Spleen (tissue), 7 donors: Measurements from ENCODE around the gene MORN4.

ENCODE experiments used
- CTCF ChIP-seq, 11 experiments: fragments of 200-600 bp in 7 of 11; fragments of 450-650 bp in 4 of 11; sonication (generic) in 4 of 11; IDR thresholded peaks in 8 of 11; conservative IDR thresholded peaks in 3 of 11; 1 replicate in 7 of 11; 2 replicates in 4 of 11; pipeline versions ENCODE4 v1.4.0 to v1.8.0; 2016 to 2021; ENCODE audit warnings: antibody characterized with exemption in 11 of 11, inconsistent platforms in 4 of 11, mild to moderate bottlenecking in 1 of 11
- POLR2A ChIP-seq, 3 donors: fragments of 450-650 bp; IDR thresholded peaks; one replicate each; pipeline ENCODE4 v1.5.1; 2017; ENCODE audit warnings: antibody characterized with exemption in 3 of 3, mild to moderate bottlenecking in 1 of 3
- donor health status: DM: no; HTN: no; CAD: no; lungs with moderate emphysema.
- donor health status: DM: no; HTN: no; CAD: no.
- donor health status: DM: no; HTN: no; CAD: no.

GRCh38 chr10:97608991-97609561 is 24.2 kb downstream of the MORN4 start:
- no peak for TF ChIP-seq CTCF (IDR thresholded peaks at IDR 0.05 in 8 of 11, conservative IDR thresholded peaks at IDR 0.05 in 3 of 11)
- no peak for TF ChIP-seq POLR2A (IDR thresholded peaks at IDR 0.05)
